Sigmoid colon (tissue), 4 donors: ENCODE data around the gene ARL2.

Experiments
- POLR2A ChIP-seq, 2 donors: fragments of 450-650 bp; IDR thresholded peaks; one replicate each; pipeline ENCODE4 v1.6.1; 2016; ENCODE audit warnings: antibody characterized with exemption in 2 of 2, mild to moderate bottlenecking in 2 of 2, moderate library complexity in 2 of 2
- POLR2AphosphoS5 ChIP-seq, 4 donors: sonication (generic); formaldehyde crosslinking; IDR thresholded peaks; one replicate each; pipeline ENCODE4 v1.6.1; 2017; ENCODE audit warnings: antibody characterized with exemption in 4 of 4
- TF ChIP-seq, protein P1 (sequence below), 4 experiments: fragments of 450-650 bp in 3 of 4; fragments of 200-600 bp in 1 of 4; IDR thresholded peaks; one replicate each; pipeline ENCODE4 v1.5.1; 2016 to 2019; ENCODE audit warnings: antibody characterized with exemption in 4 of 4, mild to moderate bottlenecking in 3 of 4, moderate library complexity in 2 of 4

GRCh38 chr11:64994318-64994717, 19.6 kb upstream of the ARL2 start:
- TF ChIP-seq, protein P1, sequence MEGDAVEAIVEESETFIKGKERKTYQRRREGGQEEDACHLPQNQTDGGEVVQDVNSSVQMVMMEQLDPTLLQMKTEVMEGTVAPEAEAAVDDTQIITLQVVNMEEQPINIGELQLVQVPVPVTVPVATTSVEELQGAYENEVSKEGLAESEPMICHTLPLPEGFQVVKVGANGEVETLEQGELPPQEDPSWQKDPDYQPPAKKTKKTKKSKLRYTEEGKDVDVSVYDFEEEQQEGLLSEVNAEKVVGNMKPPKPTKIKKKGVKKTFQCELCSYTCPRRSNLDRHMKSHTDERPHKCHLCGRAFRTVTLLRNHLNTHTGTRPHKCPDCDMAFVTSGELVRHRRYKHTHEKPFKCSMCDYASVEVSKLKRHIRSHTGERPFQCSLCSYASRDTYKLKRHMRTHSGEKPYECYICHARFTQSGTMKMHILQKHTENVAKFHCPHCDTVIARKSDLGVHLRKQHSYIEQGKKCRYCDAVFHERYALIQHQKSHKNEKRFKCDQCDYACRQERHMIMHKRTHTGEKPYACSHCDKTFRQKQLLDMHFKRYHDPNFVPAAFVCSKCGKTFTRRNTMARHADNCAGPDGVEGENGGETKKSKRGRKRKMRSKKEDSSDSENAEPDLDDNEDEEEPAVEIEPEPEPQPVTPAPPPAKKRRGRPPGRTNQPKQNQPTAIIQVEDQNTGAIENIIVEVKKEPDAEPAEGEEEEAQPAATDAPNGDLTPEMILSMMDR (IDR thresholded peaks at IDR 0.05), result no peak
- TF ChIP-seq POLR2A (IDR thresholded peaks at IDR 0.05) (no peak), POLR2AphosphoS5 (IDR thresholded peaks at IDR 0.05) (no peak)
